Measurements from ENCODE around the gene COX4I2.

DNA sequence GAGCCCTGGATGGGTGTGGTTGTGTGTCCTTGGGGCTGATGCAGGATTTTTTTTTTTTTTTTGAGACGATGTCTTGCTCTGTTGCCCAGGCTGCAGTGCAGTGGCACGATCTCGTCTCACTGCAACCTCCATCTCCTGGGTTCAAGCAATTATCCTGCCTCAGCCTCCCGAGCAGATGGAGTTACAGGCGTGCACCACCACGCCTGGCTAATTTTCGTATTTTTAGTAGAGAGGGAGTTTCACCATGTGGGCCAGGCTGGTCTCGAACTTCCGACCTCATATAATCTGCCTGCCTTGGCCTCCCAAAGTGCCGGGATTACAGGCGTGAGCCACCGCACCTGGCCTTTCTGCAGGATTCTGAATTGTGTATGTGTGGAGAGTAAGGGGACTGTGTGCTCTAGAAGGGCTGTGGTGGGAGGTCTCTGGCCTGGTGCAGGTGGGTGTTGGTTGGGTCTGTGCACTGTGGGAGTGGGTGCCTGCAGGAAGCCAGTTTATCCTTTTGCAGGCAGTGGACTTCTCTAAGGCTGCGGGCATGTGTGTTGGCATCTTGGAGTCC, 43.6 kb upstream of the COX4I2 start:
- TF ChIP-seq, protein P1, sequence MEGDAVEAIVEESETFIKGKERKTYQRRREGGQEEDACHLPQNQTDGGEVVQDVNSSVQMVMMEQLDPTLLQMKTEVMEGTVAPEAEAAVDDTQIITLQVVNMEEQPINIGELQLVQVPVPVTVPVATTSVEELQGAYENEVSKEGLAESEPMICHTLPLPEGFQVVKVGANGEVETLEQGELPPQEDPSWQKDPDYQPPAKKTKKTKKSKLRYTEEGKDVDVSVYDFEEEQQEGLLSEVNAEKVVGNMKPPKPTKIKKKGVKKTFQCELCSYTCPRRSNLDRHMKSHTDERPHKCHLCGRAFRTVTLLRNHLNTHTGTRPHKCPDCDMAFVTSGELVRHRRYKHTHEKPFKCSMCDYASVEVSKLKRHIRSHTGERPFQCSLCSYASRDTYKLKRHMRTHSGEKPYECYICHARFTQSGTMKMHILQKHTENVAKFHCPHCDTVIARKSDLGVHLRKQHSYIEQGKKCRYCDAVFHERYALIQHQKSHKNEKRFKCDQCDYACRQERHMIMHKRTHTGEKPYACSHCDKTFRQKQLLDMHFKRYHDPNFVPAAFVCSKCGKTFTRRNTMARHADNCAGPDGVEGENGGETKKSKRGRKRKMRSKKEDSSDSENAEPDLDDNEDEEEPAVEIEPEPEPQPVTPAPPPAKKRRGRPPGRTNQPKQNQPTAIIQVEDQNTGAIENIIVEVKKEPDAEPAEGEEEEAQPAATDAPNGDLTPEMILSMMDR (conservative IDR thresholded peaks at IDR 0.05; ENCODE audit: low read depth, low read length), result no peak
- TF ChIP-seq EZH2 (IDR thresholded peaks at IDR 0.05; ENCODE audit: borderline replicate concordance, low read depth, low read length, poor library complexity, severe bottlenecking), result no peak

Data from A673 (cell line).